Effector CD8-positive, alpha-beta T cell (primary cell): ENCODE data around the gene OR8G1.
"Not testable (repeated sequence)": the region's sequence is repeated elsewhere in the genome, so short reads cannot be mapped to it uniquely, and the experiment has no call there.

Source experiments
- DNase-seq: peaks from one replicate; lab custom pipeline; 2025; lab: John Stamatoyannopoulos, UW

OR8G1 gene

GRCh38 chr11:124238512-124238911, 2.4 kb upstream of the OR8G1 start:
- no peak for DNase-seq

DNA sequence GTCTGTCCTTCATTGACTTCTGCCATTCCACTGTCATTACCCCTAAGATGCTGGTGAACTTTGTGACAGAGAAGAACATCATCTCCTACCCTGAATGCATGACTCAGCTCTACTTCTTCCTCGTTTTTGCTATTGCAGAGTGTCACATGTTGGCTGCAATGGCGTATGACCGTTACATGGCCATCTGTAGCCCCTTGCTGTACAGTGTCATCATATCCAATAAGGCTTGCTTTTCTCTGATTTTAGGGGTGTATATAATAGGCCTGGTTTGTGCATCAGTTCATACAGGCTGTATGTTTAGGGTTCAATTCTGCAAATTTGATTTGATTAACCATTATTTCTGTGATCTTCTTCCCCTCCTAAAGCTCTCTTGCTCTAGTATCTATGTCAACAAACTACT, 9.0 kb downstream of the OR8G1 start:
- DNase-seq = not testable (repeated sequence)

GRCh38 chr11:124256076-124256475, 15.2 kb downstream of the OR8G1 start, which contains the start of gene OR8G5:
OR8G5 (plus strand) TSS chr11:124256376; CDS start chr11:124264932, 8,556 bp downstream.
- no peak for DNase-seq

DNA sequence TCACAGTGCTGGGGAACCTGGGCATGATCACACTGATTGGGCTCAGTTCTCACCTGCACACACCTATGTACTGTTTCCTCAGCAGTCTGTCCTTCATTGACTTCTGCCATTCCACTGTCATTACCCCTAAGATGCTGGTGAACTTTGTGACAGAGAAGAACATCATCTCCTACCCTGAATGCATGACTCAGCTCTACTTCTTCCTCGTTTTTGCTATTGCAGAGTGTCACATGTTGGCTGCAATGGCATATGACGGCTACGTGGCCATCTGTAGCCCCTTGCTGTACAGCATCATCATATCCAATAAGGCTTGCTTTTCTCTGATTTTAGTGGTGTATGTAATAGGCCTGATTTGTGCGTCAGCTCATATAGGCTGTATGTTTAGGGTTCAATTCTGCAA, 24.1 kb downstream of the OR8G1 start:
- DNase-seq = not testable (repeated sequence)

- DNase-seq = not testable (repeated sequence)
Observed at GRCh38 chr11:124270886-124271285, 30.0 kb downstream of the OR8G1 start.

- no peak for DNase-seq
Observed at GRCh38 chr11:124274000-124274399, 33.1 kb downstream of the OR8G1 start.

DNA sequence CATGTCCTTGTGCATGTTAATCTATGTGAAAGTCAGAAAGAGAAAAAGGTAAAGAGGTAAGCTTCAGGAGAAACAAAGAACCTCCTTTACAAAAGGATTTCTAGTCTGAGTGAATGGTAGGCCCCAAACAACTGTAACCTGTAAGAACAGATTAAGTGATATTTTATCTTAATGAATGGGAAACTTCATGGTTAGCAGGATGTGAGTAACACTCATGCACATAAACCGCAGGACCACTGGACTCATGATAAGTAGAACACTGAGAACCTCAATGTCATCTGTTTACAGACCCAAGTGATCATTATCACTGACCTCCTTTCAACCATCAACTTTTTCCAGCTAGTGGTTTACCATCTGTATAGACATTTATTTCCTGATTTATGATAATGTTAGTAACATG, 35.2 kb downstream of the OR8G1 start:
- no peak for DNase-seq

DNA sequence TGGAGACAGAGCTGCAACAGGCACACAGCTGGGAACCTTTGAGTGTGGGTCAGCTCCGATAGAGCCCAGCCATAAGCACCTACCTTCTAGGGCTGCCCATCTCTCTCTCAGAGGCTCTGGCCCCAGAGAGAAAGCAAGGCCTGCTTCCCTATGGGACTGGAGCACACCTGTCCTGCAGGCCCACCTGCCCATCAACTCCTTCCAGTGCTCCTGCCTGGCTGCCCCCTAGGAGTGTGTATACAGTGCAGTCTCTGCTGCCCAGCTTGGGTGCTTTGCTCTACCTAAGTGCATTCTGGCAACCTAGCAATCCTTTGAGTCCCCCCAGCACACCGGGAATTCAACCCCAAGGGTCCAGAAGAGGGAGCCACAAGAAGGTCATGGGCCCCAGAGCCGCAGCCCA, 36.3 kb downstream of the OR8G1 start:
- DNase-seq = no peak

DNA sequence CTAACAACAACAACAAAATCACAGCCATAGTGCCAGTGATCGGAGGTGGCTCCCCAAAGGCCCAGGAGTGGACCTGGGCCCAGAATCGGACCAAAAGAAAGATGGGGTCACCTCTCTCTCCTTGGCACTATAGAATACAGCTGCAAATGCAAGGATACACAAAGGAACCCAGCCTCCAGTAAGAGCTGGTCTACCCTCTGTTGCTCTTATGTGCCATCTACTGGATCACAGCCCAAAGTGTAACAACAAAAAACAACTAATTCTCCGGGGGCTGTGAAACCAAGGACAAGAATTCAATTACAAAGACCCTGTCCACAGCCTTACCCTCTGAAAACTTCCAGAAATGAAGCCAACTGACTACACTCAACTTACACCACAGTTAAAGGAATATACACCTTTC, 36.9 kb downstream of the OR8G1 start:
- no peak for DNase-seq

GRCh38 chr11:124278261-124278660, 37.4 kb downstream of the OR8G1 start:
- DNase-seq = no peak

DNA sequence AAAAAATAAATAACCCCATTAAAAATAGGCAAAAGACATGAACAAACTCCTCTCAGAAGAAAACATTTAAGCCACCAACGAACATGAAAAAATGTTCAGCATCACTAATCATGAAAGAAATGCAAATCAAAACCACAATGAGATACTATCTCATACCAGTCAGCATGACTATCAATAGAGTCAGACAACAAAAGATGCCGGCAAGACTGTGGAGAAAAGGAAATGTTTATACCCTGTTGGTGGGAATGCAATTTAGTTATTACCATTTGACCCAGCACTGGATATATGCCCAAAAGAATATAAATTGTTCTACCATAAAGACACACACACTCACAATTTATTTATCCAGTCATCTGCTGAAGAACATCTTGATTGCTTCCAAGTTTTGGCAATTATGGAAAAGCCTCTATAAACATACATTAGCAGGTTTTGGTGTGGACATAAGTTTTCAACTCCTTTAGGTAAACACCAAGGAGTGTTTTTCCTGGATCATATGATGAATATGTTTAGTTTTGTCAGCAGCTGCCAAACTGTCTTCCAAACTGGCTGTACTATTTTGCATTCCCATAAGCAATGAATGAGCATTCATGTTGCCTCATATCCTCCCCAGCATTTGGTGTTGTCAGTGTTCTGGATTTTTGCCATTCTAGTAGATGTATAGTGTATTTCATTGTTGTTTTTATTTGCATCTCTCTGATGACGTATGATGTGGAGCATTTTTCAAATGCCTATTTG, 44.9 kb downstream of the OR8G1 start:
- DNase-seq = no peak

- no peak for DNase-seq
Observed at GRCh38 chr11:124294687-124295086, 53.8 kb downstream of the OR8G1 start.

- no peak for DNase-seq
Observed at GRCh38 chr11:124296016-124296415, 55.1 kb downstream of the OR8G1 start.

GRCh38 chr11:124297921-124298320, 57.0 kb downstream of the OR8G1 start:
- DNase-seq = no peak

GRCh38 chr11:124301548-124301947, 60.7 kb downstream of the OR8G1 start:
- no peak for DNase-seq

GRCh38 chr11:124302347-124303125, 61.6 kb downstream of the OR8G1 start:
- DNase-seq = no peak
